Measurements from ENCODE around the gene TARP. TPM values are rescaled to one million over a fixed set of nuclear protein-coding genes. Genes with fewer than 3 reads are reported as not detected.

TARP gene

GRCh38 chr7:38211940-38212339 is 61.5 kb downstream of the TARP start:
- Histone ChIP-seq H3K9me3 (no peaks in the 10 kb centered on the region), H3K4me3 (no peak overlapping the region), H3K4me1 (ENCODE audit: low read depth) (peaks cover 20% of the 10 kb centered on the region), H3K36me3 (ENCODE audit: low read depth) (no peaks in the 10 kb centered on the region)
- intact Hi-C loops (cut with DNase I, micrococcal nuclease): no loop called here
- ATAC-seq (no peak), DNase-seq (no peak)
- TF ChIP-seq, protein P1, sequence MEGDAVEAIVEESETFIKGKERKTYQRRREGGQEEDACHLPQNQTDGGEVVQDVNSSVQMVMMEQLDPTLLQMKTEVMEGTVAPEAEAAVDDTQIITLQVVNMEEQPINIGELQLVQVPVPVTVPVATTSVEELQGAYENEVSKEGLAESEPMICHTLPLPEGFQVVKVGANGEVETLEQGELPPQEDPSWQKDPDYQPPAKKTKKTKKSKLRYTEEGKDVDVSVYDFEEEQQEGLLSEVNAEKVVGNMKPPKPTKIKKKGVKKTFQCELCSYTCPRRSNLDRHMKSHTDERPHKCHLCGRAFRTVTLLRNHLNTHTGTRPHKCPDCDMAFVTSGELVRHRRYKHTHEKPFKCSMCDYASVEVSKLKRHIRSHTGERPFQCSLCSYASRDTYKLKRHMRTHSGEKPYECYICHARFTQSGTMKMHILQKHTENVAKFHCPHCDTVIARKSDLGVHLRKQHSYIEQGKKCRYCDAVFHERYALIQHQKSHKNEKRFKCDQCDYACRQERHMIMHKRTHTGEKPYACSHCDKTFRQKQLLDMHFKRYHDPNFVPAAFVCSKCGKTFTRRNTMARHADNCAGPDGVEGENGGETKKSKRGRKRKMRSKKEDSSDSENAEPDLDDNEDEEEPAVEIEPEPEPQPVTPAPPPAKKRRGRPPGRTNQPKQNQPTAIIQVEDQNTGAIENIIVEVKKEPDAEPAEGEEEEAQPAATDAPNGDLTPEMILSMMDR (IDR thresholded peaks at IDR 0.05): no peak

DNA sequence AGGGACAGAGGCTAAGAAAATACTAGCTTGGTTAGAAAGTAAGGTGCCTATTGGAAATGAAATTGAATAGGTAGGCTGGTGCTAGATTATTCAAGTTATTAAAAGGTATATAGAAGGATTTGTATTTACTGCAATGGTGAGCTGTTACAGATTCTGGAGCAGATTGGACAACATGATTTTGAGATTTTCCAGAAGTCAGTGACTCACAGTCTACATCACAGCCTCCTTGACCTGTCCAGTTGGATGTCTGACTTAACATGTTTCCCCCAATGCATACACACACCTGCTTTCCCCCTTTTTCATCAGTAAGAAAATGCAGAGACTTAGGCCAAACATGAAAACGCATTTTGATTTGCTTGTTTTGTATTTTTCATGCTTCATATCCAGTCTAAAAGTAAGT is 62.0 kb downstream of the TARP start:
- H3K36me3 ChIP-seq (ENCODE audit: low read depth): no peaks in the 10 kb centered on the region
- ATAC-seq (no peak), DNase-seq (no peak)
- H3K4me1 ChIP-seq (ENCODE audit: low read depth): peaks cover 19% of the 10 kb centered on the region
- H3K9me3 ChIP-seq: no peaks in the 10 kb centered on the region
- intact Hi-C loops (cut with DNase I, micrococcal nuclease): no loop called here
- no peak overlapping the region for H3K4me3 ChIP-seq
- TF ChIP-seq, protein P1 (IDR thresholded peaks at IDR 0.05): no peak

Other genes with a start within 250 kb of the TARP start
- 10 to 100 TPM; 24.7 to 30.0 (median 25.3) TPM for gene STARD3NL, start 95.4 kb downstream of the TARP start, total RNA-seq